Neural cell (in vitro differentiated cells): ENCODE measurements around the gene NFIB. TPM values are rescaled to one million over a fixed set of nuclear protein-coding genes. Genes with fewer than 3 reads are reported as not detected.

ENCODE experiments used
- H2AFZ ChIP-seq: fragments of 200-600, 300-800 bp; sonication (generic), shearing (Covaris generic); 2 replicates; pipeline ENCODE4 v1.6.0; 2014; ENCODE audit warnings: low read depth, mild to moderate bottlenecking, antibody characterized with exemption, low read length, moderate library complexity
- H3F3A ChIP-seq: fragments of 200-600 bp; shearing (Covaris generic); 2 replicates; pipeline ENCODE4 v1.6.1; 2016; ENCODE audit warnings: mild to moderate bottlenecking, moderate library complexity, mixed read lengths, antibody characterized with exemption, low read length; ENCODE audit not compliant: insufficient read depth, poor library complexity, severe bottlenecking
- H3K27ac ChIP-seq: fragments of 200-600, 300-800 bp; sonication (generic), shearing (Covaris generic); 2 replicates; pipeline ENCODE4 v1.5.1; 2014; ENCODE audit warnings: mild to moderate bottlenecking, low read length, moderate library complexity
- H3K27me3 ChIP-seq: fragments of 300-800, 200-600 bp; sonication (generic), shearing (Covaris generic); 2 replicates; pipeline ENCODE4 v1.6.0; 2014; ENCODE audit warnings: mild to moderate bottlenecking, low read depth, low read length, moderate library complexity; ENCODE audit not compliant: insufficient read depth
- H3K36me3 ChIP-seq: fragments of 300-800, 200-600 bp; sonication (generic), shearing (Covaris generic); 2 replicates; pipeline ENCODE4 v1.5.1; 2014; ENCODE audit warnings: mild to moderate bottlenecking, antibody characterized with exemption, low read length, moderate library complexity; ENCODE audit not compliant: insufficient read depth
- H3K4me2 ChIP-seq: fragments of 300-800, 200-600 bp; sonication (generic), shearing (Covaris generic); 2 replicates; pipeline ENCODE4 v1.6.0; 2014; ENCODE audit warnings: mild to moderate bottlenecking, low read length
- H3K4me3 ChIP-seq: fragments of 300-800, 200-600 bp; sonication (generic), shearing (Covaris generic); 2 replicates; pipeline ENCODE4 v1.5.1; 2014; ENCODE audit warnings: mild to moderate bottlenecking, low read length, moderate library complexity
- H3K79me2 ChIP-seq: fragments of 200-600 bp; shearing (Covaris generic); replicated peaks from 2 replicates; pipeline ENCODE4 v1.6.0; 2014; ENCODE audit warnings: mild to moderate bottlenecking, low read length, moderate library complexity; ENCODE audit not compliant: insufficient read depth
- H3K9ac ChIP-seq: fragments of 300-800, 200-600 bp; sonication (generic), shearing (Covaris generic); 2 replicates; pipeline ENCODE4 v1.6.1; 2016; ENCODE audit warnings: mild to moderate bottlenecking, low read length, mixed read lengths
- H3K9me2 ChIP-seq: fragments of 200-600 bp; shearing (Covaris generic); 2 replicates; pipeline ENCODE4 v1.6.1; 2016; ENCODE audit warnings: mild to moderate bottlenecking, low read length, mixed read lengths; ENCODE audit not compliant: insufficient read depth
- H3K9me3 ChIP-seq: fragments of 200-600, 300-800 bp; sonication (generic), shearing (Covaris generic); 2 replicates; pipeline ENCODE4 v1.6.1; 2016; ENCODE audit warnings: mild to moderate bottlenecking, mixed run types, low read length, moderate library complexity, mixed read lengths
- H4K20me1 ChIP-seq: fragments of 200-600 bp; shearing (Covaris generic); 2 replicates; pipeline ENCODE4 v1.6.1; 2016; ENCODE audit warnings: mild to moderate bottlenecking, mixed run types; ENCODE audit not compliant: insufficient read depth
- CTCF ChIP-seq: fragments of 450-650 bp; IDR thresholded peaks from 2 replicates; pipeline ENCODE4 v1.5.1; 2014; ENCODE audit warnings: antibody characterized with exemption, mild to moderate bottlenecking, moderate library complexity; ENCODE audit not compliant: poor library complexity, severe bottlenecking
- EP300 ChIP-seq: fragments of 450-650 bp; conservative IDR thresholded peaks from 2 replicates; pipeline ENCODE4 v1.6.1; 2014; ENCODE audit warnings: antibody characterized with exemption, mild to moderate bottlenecking, moderate library complexity; ENCODE audit not compliant: poor library complexity, severe bottlenecking
- EZH2 ChIP-seq: fragments of 200-600, 300-800 bp; shearing (Covaris generic), sonication (generic); IDR thresholded peaks from 2 replicates; pipeline ENCODE4 v1.6.1; 2014; ENCODE audit warnings: antibody characterized with exemption, low read length, borderline replicate concordance, mild to moderate bottlenecking; ENCODE audit not compliant: insufficient read depth, poor library complexity, severe bottlenecking
- MXI1 ChIP-seq: fragments of 450-650 bp; conservative IDR thresholded peaks from 2 replicates; pipeline ENCODE4 v1.6.1; 2014; ENCODE audit warnings: antibody characterized with exemption, mild to moderate bottlenecking; ENCODE audit not compliant: poor library complexity, severe bottlenecking
- POLR2AphosphoS5 ChIP-seq: IDR thresholded peaks from 2 replicates; pipeline ENCODE4 v1.6.1; 2012
- RAD21 ChIP-seq: fragments of 450-650 bp; conservative IDR thresholded peaks from 2 replicates; pipeline ENCODE4 v1.6.1; 2014; ENCODE audit warnings: antibody characterized with exemption, mild to moderate bottlenecking, moderate library complexity
- REST ChIP-seq: IDR thresholded peaks from 2 replicates; pipeline ENCODE4 v1.6.1; 2012; ENCODE audit warnings: borderline replicate concordance
- SMC3 ChIP-seq: fragments of 450-650 bp; conservative IDR thresholded peaks from 2 replicates; pipeline ENCODE4 v1.6.1; 2014; ENCODE audit warnings: antibody characterized with exemption, mild to moderate bottlenecking, moderate library complexity; ENCODE audit not compliant: poor library complexity
- TAF1 ChIP-seq: IDR thresholded peaks from 2 replicates; pipeline ENCODE4 v1.6.1; 2012; ENCODE audit warnings: low read depth
- polyA plus RNA-seq: library from polyadenylated mRNA; depleted of rRNA; stranded (reverse); fragments of >200 nt; gene quantifications from 2 replicates; pipeline ENCODE4 v1.2.3, GENCODE V29; 2014

NFIB gene
- polyA plus RNA-seq, 1 donor from 2014 or later: 0.73 TPM

- Histone ChIP-seq H3K9me2 (no peaks in the 10 kb centered on the region), H3K79me2 (no peaks in the 10 kb centered on the region), H4K20me1 (no peaks in the 10 kb centered on the region), H3K27ac (no peak overlapping the region), H3K36me3 (no peaks in the 10 kb centered on the region), H3K9me3 (no peaks in the 10 kb centered on the region), H3F3A (no peaks in the 10 kb centered on the region), H2AFZ (no peak overlapping the region), H3K9ac (no peak overlapping the region), H3K4me3 (no peak overlapping the region), H3K27me3 (no peaks in the 10 kb centered on the region), H3K4me2 (no peak overlapping the region)
- no peak for TF ChIP-seq CTCF
- no peak for TF ChIP-seq POLR2AphosphoS5
- no peak for TF ChIP-seq REST
- TF ChIP-seq RAD21: no peak
- TF ChIP-seq TAF1: no peak
- no peak for TF ChIP-seq EP300
These were observed 35.6 kb downstream of the NFIB start for GRCh38 chr9:14278291-14278721.

- no peaks in the 10 kb centered on the region for H3K27me3 ChIP-seq
- H3K36me3 ChIP-seq: no peaks in the 10 kb centered on the region
- H3K9me2 ChIP-seq: no peaks in the 10 kb centered on the region
- H2AFZ ChIP-seq: no peak overlapping the region
- H3K79me2 ChIP-seq: no peaks in the 10 kb centered on the region
- no peak overlapping the region for H3K9ac ChIP-seq
- H3F3A ChIP-seq: no peaks in the 10 kb centered on the region
- H3K4me3 ChIP-seq: no peak overlapping the region
- H4K20me1 ChIP-seq: no peaks in the 10 kb centered on the region
- H3K4me2 ChIP-seq: no peak overlapping the region
- H3K27ac ChIP-seq: no peak overlapping the region
- no peaks in the 10 kb centered on the region for H3K9me3 ChIP-seq
- no peak for TF ChIP-seq CTCF
- no peak for TF ChIP-seq SMC3
- TF ChIP-seq TAF1: no peak
- no peak for TF ChIP-seq POLR2AphosphoS5
- TF ChIP-seq EZH2: no peak
- no peak for TF ChIP-seq EP300
- TF ChIP-seq RAD21: no peak
- TF ChIP-seq REST: no peak
- TF ChIP-seq MXI1: no peak
These were observed 36.2 kb downstream of the NFIB start for GRCh38 chr9:14277761-14278160.
